Central memory CD4-positive, alpha-beta T cell (primary cell): ENCODE measurements around the gene GPD1L.
"Not testable (repeated sequence)": the region's sequence is repeated elsewhere in the genome, so short reads cannot be mapped to it uniquely, and the experiment has no call there.

Experiments used
- DNase-seq: peaks from one replicate; pipeline ENCODE4 v3.0.0; 2022

The GPD1L gene

GRCh38 chr3:32106929-32107362 is 526 bp downstream of the GPD1L start:
- no peak for DNase-seq

- not testable (repeated sequence) for DNase-seq
These were observed 1.8 kb downstream of the GPD1L start for GRCh38 chr3:32108224-32108623.

GRCh38 chr3:32109256-32109655 is 2.8 kb downstream of the GPD1L start:
- DNase-seq = no peak

GRCh38 chr3:32110233-32110760 is 3.9 kb downstream of the GPD1L start:
- DNase-seq = no peak

- DNase-seq = no peak
These were observed 5.1 kb downstream of the GPD1L start for GRCh38 chr3:32111560-32111959.

- DNase-seq = no peak
These were observed 7.1 kb downstream of the GPD1L start for GRCh38 chr3:32113566-32113965.

GRCh38 chr3:32113981-32114545 is 7.6 kb downstream of the GPD1L start:
- no peak for DNase-seq

GRCh38 chr3:32114546-32115386 is 8.3 kb downstream of the GPD1L start:
- DNase-seq = peak; percentile 88

- DNase-seq = no peak
These were observed 10.9 kb downstream of the GPD1L start for GRCh38 chr3:32117320-32117719.

GRCh38 chr3:32118215-32118614 is 11.8 kb downstream of the GPD1L start:
- DNase-seq = no peak

GRCh38 chr3:32120471-32120870 is 14.1 kb downstream of the GPD1L start:
- no peak for DNase-seq

- DNase-seq = no peak
These were observed 14.7 kb downstream of the GPD1L start for GRCh38 chr3:32121137-32121536.

- DNase-seq = no peak
These were observed 17.2 kb downstream of the GPD1L start for GRCh38 chr3:32123620-32124019.

- no peak for DNase-seq
These were observed 18.6 kb downstream of the GPD1L start for GRCh38 chr3:32125012-32125411.

GRCh38 chr3:32126305-32127015 is 20.0 kb downstream of the GPD1L start:
- no peak for DNase-seq

GRCh38 chr3:32127219-32127826 is 20.9 kb downstream of the GPD1L start:
- DNase-seq = no peak

GRCh38 chr3:32128936-32129335 is 22.5 kb downstream of the GPD1L start:
- no peak for DNase-seq

GRCh38 chr3:32129832-32130231 is 23.4 kb downstream of the GPD1L start:
- DNase-seq = no peak

GRCh38 chr3:32132121-32132520 is 25.7 kb downstream of the GPD1L start:
- no peak for DNase-seq

- DNase-seq = no peak
These were observed 26.3 kb downstream of the GPD1L start for GRCh38 chr3:32132706-32133105.

- DNase-seq = no peak
These were observed 30.3 kb downstream of the GPD1L start for GRCh38 chr3:32136703-32137102.

GRCh38 chr3:32137870-32138269 is 31.4 kb downstream of the GPD1L start:
- no peak for DNase-seq

GRCh38 chr3:32138545-32139104 is 32.2 kb downstream of the GPD1L start:
- DNase-seq = no peak
